ENCODE results near the gene STS.

STS gene, protein sequence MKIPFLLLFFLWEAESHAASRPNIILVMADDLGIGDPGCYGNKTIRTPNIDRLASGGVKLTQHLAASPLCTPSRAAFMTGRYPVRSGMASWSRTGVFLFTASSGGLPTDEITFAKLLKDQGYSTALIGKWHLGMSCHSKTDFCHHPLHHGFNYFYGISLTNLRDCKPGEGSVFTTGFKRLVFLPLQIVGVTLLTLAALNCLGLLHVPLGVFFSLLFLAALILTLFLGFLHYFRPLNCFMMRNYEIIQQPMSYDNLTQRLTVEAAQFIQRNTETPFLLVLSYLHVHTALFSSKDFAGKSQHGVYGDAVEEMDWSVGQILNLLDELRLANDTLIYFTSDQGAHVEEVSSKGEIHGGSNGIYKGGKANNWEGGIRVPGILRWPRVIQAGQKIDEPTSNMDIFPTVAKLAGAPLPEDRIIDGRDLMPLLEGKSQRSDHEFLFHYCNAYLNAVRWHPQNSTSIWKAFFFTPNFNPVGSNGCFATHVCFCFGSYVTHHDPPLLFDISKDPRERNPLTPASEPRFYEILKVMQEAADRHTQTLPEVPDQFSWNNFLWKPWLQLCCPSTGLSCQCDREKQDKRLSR

DNA sequence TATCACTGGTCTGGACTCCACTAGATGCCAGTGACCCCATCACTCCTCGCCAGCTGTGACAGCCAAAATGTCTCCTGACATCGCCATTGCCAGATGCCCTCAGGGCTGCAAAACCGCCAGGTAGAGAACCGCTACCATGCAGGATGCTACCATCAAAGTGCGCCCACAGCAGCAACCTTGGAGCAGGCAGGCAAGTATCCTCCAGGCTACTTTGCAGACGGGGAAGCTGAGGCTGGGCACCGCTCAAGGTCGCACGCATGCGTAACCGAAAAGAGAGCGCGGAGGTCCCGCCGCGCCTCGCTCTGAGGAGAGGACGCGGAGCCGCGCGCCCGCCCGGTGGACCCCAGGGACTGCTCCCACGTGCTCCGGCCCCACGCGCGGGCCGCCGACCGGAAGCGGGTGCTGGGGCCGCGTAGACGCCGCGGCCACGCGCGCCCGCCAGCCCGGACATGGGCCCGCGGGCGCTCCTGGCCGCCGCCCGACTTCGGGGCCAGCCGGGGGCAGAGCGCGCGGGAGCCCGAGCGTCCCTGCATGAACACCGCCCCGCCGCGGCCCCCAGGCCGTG is at the start of gene STS:
Gene STS (plus strand): TSS at position 300 of the 565 bp plus-strand sequence. CDS start 105,488 bp downstream, outside the sequence.
- peak; percentile 20 for DNase-seq (ENCODE audit: low spot score)

DNA sequence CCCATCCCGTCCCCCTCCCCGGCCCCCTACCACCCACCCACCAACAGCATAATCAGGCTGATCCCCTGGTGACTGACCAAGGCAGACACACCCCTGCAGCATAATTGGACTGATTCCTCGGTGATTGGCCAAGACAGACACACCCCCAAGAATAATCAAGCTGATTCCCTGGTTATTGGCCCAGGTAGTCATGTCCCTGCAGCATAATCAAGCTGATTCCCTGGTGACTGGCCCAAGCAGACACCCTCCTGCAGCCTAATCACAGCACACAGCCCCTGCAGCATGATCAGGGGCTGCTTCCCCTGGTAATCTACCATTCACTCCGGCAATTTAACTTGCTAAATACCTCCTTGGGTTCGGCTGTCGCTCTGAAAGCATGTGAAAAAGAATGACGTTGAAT is 47.5 kb upstream of the STS start:
- DNase-seq (ENCODE audit: low spot score) = no peak

DNA sequence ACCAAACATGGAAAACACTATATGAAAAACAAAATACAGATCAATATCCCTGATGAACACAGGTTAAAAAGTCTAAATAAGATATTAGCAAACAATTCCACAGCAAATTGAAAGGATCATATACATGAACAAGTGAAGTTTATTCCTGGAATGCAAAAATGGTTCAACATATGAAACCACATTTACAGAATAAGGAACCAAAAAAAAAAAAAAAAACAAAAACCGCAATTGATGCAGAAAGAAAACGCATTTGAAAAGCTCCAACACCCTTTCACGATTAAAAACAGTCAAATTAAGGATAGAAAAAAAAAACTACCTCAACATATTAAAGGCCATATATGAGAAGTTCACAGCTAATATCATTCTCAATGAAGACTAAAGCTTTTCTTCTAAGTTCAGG is 45.4 kb upstream of the STS start:
- no peak for DNase-seq (ENCODE audit: low spot score)

DNA sequence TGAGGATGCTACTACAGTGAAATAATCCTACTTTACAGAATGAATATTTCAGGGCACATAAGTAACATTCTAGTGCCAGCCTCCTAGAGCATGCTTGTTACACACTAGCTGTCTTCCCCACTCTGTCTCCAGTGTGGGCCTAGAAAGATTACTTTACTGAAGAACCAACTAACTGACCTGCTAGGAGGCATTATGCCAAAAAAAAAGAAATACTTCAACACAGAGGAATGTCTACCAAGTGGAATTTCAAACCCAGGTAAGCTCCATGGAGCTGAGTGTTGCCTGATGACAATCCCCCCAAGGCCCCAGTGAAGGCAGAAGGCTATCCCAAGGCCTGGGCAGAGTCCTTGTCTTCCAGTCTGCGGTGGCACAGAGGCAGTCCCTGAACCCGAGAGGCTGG is 40.9 kb upstream of the STS start:
- DNase-seq (ENCODE audit: low spot score) = no peak

DNA sequence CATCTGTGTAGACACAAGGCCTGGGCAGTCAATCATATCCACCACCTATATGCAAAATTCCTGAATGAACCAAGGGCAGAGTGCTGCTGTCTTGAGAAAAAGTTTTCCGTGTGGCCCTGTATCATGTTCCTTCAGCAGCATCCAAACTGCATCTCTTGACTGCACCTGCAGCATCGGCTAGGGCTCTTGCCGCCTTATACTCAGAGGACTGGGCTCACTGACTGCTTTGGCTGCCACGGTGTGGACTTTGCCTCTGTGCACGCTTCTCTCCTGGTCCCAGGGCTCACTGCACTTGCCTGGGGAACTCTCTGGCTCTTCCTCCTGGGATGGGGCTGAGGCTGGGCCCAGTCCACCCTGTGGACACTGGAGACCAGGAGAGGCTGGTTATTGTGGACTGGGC is 39.5 kb upstream of the STS start:
- DNase-seq (ENCODE audit: low spot score) = no peak

DNA sequence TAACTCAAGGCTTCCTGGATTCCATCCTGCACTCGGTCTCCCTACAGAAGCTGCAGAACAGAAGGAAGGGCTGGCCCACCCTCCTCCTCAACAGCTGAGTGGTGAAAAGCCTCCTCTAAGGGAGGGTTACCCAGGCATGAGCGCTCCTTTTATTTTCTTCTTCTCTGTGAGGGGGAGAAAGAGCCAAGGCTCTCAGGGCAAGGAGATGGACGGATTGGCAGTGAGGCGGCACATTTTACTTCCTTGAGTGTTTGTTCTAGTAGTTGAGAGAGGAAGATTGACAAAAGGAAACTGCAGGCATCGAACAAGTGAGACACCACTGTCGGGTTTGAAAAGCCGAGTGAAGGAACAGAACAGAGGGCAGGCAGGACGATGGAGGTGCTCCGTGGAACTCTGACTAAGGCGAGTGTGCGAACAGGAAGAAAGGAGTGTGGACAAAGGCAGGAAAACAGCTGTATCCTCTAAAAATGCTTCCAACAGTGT is 38.4 kb upstream of the STS start:
- no peak for DNase-seq (ENCODE audit: low spot score)

DNA sequence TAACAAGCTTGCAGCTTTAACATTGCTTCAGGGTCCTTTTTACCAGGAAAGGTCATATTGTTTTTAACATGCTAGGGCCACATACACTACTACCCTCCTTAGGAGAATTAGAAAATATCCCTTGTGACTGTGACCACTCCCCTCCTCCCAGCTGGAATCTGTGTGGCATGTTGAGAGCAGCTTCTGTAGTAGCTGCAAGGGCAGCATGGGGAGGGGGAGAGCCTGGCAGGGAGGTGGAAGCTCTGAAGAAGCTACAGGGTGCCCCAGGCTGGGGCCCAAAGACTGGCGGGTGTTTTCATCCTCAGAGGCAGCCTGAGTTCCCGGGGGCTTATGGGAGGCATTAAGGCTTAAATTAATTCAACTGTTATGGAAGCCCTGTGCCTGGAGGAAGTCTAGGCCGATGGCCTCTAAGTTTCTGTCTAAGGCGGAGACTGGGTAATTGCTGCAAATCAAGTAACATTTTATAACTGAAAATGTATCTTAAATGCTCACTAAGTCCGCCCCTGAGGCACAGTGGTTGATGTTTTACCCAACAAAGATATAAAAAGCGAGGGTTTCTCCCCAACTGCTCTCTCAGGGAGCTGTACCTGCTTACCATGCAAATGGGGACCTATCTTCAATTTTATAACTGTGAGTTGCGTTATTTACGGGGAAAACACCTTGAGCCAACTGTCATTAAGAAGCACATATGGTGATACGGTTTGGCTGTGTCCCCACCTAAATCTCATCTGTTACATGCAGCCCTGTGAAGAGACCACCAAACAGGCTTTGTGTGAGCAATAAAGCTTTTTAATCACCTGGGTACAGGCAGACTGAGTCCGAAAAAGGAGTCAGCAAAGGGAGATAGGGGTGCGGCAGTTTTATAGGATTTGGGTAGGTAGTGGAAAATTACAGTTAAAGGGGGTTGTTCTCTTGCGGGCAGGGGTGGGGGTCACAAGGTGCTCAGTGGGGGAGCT is 37.4 kb upstream of the STS start:
- DNase-seq (ENCODE audit: low spot score) = no peak

DNA sequence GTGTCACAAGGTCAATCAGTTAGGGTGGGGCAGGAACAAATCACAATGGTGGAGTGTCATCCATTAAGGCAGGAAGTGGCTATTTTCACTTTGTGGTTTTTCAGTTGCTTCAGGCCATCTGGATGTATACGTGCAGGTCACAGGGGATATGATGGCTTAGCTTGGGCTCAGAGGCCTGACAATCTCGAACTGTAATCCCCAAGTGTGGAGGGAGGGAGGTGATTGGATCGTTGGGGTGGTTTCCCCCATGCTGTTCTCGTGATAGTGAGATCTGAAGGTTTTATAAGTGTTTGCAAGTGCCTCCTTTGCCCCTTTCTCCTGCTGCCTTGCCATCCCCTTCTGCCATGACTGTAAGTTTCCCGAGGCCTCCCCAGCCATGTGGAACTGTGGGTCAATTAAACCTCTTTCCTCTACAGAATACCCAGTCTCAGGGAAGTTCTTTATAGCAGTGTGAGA is 36.7 kb upstream of the STS start:
- DNase-seq (ENCODE audit: low spot score) = no peak

DNA sequence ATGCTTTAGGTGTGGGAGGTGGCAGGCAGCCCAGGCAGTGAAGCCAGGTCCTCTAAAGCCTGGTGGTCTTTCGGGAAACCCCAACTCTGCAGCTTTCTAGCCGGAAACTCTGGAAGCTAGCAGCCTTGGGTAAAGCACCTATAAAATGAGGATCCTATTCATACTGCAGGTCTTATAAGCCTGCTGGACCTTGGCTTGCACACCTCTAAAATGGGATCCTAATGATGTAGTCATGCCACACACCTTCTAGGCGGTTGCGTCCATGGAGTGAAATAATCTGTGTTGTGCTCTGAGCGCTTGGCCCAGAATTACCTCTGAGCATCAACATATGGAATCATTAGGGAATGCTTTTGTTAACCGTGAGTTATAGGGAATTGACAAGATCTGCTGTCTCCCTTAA is 36.0 kb upstream of the STS start:
- no peak for DNase-seq (ENCODE audit: low spot score)

DNA sequence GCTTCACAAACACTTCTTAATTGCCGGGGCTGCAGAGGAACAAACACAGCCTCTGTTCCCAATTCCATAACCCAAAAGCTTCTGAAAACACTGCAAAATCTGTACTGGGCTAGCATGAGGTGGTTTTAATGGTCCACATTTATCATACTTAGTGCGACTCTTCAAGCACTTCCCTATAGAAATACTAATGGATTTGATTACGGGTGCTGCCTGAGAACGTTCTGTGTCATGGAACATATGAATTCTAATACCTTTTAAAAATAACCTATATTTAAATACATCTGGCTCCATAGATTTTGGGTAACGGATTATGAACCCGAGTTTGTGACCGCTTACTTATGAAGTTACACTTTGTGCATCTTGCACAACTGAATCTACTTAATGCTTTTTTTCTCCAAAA is 35.4 kb upstream of the STS start:
- DNase-seq (ENCODE audit: low spot score) = no peak

DNA sequence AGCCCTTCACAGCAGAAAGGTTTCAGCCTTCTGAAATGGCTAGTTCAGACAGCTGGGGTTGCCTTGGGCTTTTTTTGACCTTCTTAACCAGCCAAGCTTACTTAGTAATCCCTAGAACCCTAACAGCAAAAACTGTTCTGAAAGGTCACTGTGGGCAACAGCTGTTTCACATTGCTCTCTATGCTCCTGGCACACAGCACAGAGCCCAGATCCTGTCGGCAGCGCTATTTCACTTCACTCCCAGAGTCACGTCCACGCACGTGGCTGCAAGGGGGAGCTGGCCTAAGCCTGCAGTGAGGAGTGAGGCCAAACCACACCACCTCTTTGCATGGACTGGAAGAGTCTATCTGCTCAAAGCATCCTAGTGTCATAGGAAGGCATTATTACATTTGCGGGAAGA is 32.0 kb upstream of the STS start:
- DNase-seq (ENCODE audit: low spot score) = no peak

DNA sequence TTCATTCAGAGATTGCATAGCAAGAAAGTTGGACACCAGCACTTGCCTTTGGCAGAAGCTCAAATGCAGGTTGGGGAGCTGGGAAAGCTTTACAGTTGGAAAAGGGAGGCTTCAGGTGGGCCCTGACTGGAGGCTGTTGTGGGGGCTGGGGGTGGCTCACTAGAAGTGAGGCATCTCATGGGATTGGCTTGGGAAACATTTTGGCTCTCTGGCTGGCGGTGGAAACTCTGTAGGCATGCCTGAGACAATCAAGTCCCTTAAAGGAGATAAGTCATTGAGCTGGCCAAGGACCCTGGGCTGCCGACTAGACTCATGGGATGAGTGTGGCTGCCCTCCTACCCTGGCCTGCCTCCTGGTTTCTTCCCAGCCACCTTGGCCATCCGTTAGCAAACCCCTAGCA is 31.4 kb upstream of the STS start:
- DNase-seq (ENCODE audit: low spot score) = no peak

DNA sequence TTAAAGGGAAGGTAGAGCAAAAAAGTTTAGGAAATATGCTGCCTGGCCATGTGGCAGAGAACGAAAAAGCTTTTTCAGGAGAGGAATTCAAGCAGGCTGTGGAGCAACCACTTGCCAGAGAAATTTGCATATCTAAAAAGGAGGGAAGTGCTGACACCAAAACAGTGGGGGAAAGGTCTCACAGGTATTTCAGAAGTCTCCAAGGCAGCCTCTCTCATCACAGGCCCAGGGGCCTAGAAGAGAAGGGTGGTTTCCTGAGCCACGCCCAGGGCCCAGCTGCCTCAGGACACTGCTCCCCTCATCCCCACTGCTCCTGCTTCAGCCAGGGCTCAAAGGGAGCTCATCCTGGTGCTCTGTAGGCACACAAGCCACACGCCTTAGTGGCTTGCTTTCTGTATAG is 29.9 kb upstream of the STS start:
- no peak for DNase-seq (ENCODE audit: low spot score)

DNA sequence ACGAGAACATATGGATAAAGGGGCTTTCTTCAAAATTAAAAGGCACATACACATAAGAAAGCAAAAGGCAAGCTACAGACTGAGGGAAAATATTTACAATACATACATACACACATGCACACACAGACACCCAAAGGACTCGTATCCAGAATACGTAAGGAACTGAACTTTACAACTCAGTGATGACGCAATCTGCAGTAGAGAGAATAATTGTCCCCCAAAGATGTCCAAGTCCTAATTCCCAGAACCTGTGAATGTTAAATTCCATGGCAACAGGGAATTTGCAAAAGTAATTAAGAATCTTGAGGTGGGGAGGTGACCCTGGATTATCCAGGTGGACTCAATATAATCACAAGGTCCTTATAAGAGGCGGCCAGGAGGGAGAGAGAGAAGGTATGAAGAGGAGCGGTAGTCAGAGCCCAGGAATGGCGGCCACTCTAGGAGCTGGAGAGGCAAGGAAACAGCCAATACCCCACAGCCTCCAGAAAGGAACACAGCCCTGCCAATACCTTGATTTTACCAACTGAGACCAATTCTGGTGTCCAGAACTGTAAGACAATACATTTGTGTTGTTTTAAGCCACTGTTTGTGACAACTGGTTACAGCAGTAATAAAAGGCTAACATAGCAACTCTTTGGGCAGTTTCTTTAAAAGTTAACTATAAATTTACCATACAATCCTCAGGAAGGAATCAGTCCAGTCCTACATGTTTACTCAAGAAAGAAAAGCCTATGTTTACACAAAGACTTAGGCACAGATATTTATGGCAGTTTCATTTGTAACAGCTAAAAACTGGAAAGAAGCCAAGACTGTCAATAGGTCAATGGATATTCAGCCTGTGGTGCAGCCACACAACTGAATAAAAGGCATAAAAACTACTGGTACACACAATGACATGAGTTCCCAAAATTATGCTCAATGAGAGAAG is 27.3 kb upstream of the STS start:
- DNase-seq (ENCODE audit: low spot score) = no peak

DNA sequence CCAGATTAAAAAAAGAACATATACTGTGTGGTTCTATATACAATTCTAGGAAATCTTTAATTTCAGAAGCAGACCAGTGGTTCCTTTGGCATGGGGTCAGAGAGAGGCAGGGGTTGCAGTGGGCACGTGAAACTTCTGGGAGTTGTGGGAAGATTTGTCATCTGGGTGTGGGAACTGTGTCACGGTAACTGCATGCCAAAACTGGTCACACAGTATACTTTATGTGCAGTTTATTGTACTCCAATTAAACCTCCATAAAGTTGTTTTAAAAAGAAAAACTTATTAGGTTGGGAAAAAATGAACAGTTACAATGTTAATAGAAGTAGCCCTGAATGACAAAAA is 26.7 kb upstream of the STS start:
- no peak for DNase-seq (ENCODE audit: low spot score)

DNA sequence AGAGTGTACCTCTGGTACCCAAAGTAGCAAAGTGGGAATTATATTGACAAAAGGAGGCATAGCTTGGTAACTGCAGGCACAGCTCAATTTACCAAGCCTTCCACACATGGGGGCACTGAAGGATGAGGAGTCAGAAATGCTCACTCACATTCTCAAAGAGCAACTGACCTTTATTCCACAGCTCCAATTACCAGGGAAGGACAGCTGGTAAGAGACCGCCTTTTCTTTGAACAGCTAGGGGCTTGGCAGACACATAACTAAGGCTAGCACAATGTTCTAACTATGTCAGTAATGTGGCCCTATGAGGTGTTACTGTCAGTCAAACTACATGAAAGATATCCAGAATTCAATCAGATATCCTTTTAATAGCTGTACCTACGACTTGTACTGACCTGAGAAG is 20.5 kb upstream of the STS start:
- DNase-seq (ENCODE audit: low spot score) = no peak

DNA sequence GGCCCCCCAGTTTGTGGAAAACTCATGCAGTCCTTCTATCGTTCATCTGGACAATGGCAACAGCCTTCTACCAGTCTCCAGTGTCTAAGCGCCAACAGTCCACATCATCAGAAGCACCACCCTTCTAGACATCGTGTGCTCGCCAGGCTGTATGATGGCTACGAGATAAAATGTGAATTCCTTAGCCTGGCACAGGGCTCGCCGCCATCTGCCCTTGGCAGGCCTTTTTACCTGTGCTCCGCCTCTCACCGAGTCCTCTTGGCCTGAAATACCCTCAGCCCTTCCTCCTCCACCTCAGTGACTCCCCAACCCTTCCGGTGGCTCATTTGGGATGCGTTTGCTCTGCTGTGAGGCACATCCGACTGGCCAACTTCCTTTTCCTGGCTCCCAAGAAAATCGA is 15.9 kb upstream of the STS start:
- no peak for DNase-seq (ENCODE audit: low spot score)

DNA sequence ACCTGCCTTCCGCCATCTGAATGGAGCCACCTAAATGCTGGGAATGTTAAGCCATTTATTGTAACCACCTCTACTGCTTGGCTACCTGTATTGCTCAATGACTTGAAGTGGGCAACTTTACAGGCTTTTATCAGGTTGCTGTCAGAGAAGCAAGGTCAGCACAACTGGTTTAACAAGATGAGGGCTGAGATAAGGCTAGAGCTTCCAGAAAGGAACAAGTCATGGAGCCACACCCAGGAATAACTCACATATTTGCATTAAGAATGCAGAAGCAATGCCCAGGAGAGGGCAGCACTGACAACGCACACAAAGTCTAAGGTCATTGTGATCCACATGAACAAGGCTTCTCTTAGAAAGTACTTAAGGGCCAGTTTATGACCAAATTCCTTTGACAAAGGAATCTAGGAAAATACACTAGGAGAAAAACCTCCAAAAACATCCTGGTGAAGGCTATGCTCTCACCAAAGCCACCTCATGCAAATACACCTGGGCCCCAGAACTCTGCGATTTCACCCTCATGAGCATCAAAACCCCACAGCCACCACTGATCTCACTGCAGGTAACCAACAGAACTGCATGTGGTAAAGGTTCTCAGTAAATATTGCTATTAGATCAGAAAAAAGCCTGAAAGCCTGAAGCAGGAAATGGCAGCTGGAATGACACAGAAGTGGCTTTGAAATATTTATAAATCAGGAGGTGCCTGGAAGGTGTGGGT is 15.0 kb upstream of the STS start:
- peak; percentile 24 for DNase-seq (ENCODE audit: low spot score)

DNA sequence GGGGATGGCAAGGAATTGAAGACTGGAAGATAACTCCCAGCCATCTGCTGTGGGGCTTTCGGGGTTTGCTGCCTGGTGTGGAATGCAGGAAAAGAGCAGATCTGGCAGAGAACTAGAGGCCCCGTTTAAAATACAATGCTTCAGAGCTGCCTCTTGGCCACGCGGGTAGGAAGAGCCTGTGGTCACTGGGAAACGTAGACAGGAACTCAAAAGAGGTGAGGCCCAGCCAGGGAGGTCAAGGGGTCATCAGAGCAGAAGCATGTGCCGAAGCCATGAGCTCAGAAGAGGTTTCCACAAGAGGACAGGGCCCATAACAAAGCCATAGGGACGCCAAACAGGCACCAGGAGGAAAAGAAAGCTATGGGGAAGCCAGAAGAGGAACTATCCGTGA is 14.5 kb upstream of the STS start:
- no peak for DNase-seq (ENCODE audit: low spot score)

DNA sequence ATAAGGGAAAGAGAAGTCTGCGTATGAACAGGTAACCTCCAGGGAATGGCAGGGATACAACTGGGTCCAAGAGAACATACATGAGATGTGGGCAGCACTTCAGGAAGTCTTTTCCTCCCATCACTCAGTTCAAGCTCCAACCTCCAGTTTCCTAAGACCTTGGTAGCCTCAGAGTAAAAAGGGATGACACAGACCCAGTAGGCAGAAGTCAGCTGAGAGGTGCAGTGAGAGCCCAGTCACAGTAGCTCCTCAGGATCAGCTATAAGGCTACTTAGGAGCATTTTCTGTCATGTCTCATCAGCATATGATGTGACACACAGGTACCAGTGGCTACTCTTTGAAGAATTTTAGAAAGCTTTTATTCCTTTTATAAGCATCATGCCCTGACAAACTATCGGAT is 12.5 kb upstream of the STS start:
- DNase-seq (ENCODE audit: low spot score) = no peak
